Sigmoid colon (tissue), 4 donors: ENCODE measurements around the gene DNAAF1.

Experiments used
- POLR2AphosphoS5 ChIP-seq, 4 donors: sonication (generic); formaldehyde crosslinking; IDR thresholded peaks; one replicate each; pipeline ENCODE4 v1.6.1; 2017; ENCODE audit warnings: antibody characterized with exemption in 4 of 4
- TF ChIP-seq, protein P1 (sequence below), 4 experiments: fragments of 450-650 bp in 3 of 4; fragments of 200-600 bp in 1 of 4; IDR thresholded peaks; one replicate each; pipeline ENCODE4 v1.5.1; 2016 to 2019; ENCODE audit warnings: antibody characterized with exemption in 4 of 4, mild to moderate bottlenecking in 3 of 4, moderate library complexity in 2 of 4

DNA sequence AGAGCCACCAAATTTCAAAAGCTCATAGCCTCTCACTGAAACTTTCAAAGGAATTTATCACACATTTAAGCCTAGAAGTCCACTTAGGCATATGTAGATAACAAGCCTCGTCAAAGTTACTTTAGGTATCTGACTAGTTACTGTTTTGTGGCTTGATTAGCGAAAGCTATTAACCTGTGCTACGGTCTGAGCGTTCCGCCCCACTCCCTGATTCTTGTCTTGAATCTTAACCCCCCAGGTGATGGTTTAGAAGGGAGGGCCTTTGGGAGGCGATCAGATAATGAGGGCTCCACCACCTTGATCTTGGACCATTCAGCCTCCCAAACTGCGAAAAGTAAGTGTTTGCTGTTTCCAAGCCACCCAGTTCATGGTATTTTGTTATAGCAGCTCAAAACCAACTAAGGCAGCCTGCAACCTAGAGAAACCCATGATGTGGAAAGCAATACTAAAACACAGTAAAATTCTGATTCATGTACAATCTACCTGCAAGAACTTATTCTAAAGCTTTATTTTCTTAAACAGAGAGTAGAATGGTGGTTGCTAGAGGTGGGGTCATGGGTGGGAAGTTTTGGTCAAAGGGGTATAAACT lies 7.2 kb upstream of the DNAAF1 start:
- TF ChIP-seq, protein P1, sequence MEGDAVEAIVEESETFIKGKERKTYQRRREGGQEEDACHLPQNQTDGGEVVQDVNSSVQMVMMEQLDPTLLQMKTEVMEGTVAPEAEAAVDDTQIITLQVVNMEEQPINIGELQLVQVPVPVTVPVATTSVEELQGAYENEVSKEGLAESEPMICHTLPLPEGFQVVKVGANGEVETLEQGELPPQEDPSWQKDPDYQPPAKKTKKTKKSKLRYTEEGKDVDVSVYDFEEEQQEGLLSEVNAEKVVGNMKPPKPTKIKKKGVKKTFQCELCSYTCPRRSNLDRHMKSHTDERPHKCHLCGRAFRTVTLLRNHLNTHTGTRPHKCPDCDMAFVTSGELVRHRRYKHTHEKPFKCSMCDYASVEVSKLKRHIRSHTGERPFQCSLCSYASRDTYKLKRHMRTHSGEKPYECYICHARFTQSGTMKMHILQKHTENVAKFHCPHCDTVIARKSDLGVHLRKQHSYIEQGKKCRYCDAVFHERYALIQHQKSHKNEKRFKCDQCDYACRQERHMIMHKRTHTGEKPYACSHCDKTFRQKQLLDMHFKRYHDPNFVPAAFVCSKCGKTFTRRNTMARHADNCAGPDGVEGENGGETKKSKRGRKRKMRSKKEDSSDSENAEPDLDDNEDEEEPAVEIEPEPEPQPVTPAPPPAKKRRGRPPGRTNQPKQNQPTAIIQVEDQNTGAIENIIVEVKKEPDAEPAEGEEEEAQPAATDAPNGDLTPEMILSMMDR (IDR thresholded peaks at IDR 0.05): no peak
- no peak for TF ChIP-seq POLR2AphosphoS5 (IDR thresholded peaks at IDR 0.05)
